ENCODE measurements around the gene MAP1LC3B.

DNA sequence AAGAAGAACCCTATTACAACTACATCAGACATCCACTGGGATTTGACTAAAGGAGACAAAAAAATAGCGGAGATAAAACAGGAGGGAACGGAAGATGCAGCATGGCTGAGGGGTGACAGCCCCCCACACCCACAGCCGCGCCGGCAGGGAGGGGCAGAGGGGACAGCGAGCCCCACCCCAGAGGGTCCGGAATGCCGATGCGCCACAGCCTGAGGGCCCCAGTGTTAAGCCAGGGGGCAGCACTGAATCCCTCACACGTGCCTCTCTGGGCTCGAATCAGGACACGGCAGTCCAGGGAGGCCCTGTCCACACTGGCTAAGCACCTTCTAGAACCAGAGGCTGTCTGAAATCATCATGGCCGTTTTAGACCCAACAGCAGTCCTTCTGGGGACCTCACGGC lies 18.8 kb downstream of the MAP1LC3B start:
- TF ChIP-seq EZH2 (IDR thresholded peaks at IDR 0.05; ENCODE audit: insufficient read depth, poor library complexity, severe bottlenecking) (no peak), EZH2phosphoT487 (IDR thresholded peaks at IDR 0.05; ENCODE audit: insufficient read depth, low read depth) (no peak)

Data from GM23248 (cell line).